ENCODE data around the gene CTBP2.

The CTBP2 gene

GRCh38 chr10:125159932-125160855 lies at the start of gene CTBP2:
CTBP2 (minus strand) TSS chr10:125160563.
- DNase-seq (ENCODE audit: low read depth in 2 of 2, low spot score in 1 of 2), result no peak

- DNase-seq (ENCODE audit: low read depth in 2 of 2, low spot score in 1 of 2), result no peak
Observed at GRCh38 chr10:125209591-125210355, 49.4 kb upstream of the CTBP2 start.

- no peak for DNase-seq (ENCODE audit: low read depth in 2 of 2, low spot score in 1 of 2)
Observed at GRCh38 chr10:125208854-125209565, 48.6 kb upstream of the CTBP2 start.

GRCh38 chr10:125206623-125207022 lies 46.3 kb upstream of the CTBP2 start:
- DNase-seq (ENCODE audit: low read depth in 2 of 2, low spot score in 1 of 2), result no peak

GRCh38 chr10:125205431-125205830 lies 45.1 kb upstream of the CTBP2 start:
- no peak for DNase-seq (ENCODE audit: low read depth in 2 of 2, low spot score in 1 of 2)

GRCh38 chr10:125204400-125204799 lies 44.0 kb upstream of the CTBP2 start:
- no peak for DNase-seq (ENCODE audit: low read depth in 2 of 2, low spot score in 1 of 2)

- DNase-seq (ENCODE audit: low read depth in 2 of 2, low spot score in 1 of 2), result no peak
Observed at GRCh38 chr10:125203186-125203800, 42.9 kb upstream of the CTBP2 start.

- no peak for DNase-seq (ENCODE audit: low read depth in 2 of 2, low spot score in 1 of 2)
Observed at GRCh38 chr10:125201791-125202622, 41.6 kb upstream of the CTBP2 start.

- no peak for DNase-seq (ENCODE audit: low read depth in 2 of 2, low spot score in 1 of 2)
Observed at GRCh38 chr10:125201108-125201524, 40.8 kb upstream of the CTBP2 start.

GRCh38 chr10:125200396-125200795 lies 40.0 kb upstream of the CTBP2 start:
- DNase-seq (ENCODE audit: low read depth in 2 of 2, low spot score in 1 of 2), result no peak

GRCh38 chr10:125199270-125199669 lies 38.9 kb upstream of the CTBP2 start:
- DNase-seq (ENCODE audit: low read depth in 2 of 2, low spot score in 1 of 2), result no peak

- no peak for DNase-seq (ENCODE audit: low read depth in 2 of 2, low spot score in 1 of 2)
Observed at GRCh38 chr10:125194814-125195213, 34.5 kb upstream of the CTBP2 start.

- no peak for DNase-seq (ENCODE audit: low read depth in 2 of 2, low spot score in 1 of 2)
Observed at GRCh38 chr10:125193306-125193877, 33.0 kb upstream of the CTBP2 start.

GRCh38 chr10:125192620-125193019 lies 32.3 kb upstream of the CTBP2 start:
- DNase-seq (ENCODE audit: low read depth in 2 of 2, low spot score in 1 of 2), result no peak

GRCh38 chr10:125192005-125192404 lies 31.6 kb upstream of the CTBP2 start:
- DNase-seq (ENCODE audit: low read depth in 2 of 2, low spot score in 1 of 2), result no peak

- no peak for DNase-seq (ENCODE audit: low read depth in 2 of 2, low spot score in 1 of 2)
Observed at GRCh38 chr10:125190946-125191345, 30.6 kb upstream of the CTBP2 start.

GRCh38 chr10:125190414-125190813 lies 30.1 kb upstream of the CTBP2 start:
- DNase-seq (ENCODE audit: low read depth in 2 of 2, low spot score in 1 of 2), result no peak

- no peak for DNase-seq (ENCODE audit: low read depth in 2 of 2, low spot score in 1 of 2)
Observed at GRCh38 chr10:125189162-125189561, 28.8 kb upstream of the CTBP2 start.

- no peak for DNase-seq (ENCODE audit: low read depth in 2 of 2, low spot score in 1 of 2)
Observed at GRCh38 chr10:125187238-125188194, 27.2 kb upstream of the CTBP2 start.

Measured in stimulated activated CD8-positive, alpha-beta memory T cell treated with anti-CD3 and anti-CD28 coated beads, Interleukin-4, amount 100 ng/mL, for 4 hours (primary cell).